Measurements from ENCODE around the gene MB.

The MB gene

GRCh38 chr22:35580351-35581022 is 36.6 kb downstream of the MB start:
- H3K27ac ChIP-seq (ENCODE audit: low read depth in 2 of 2, low read length in 2 of 2) = no peak overlapping the region

GRCh38 chr22:35578836-35579575 is 38.1 kb downstream of the MB start:
- no peak overlapping the region for H3K9ac ChIP-seq (ENCODE audit: low read depth in 1 of 2, low read length in 2 of 2)
- H3K27ac ChIP-seq (ENCODE audit: low read depth in 2 of 2, low read length in 2 of 2) = no peak overlapping the region
- peaks cover 4 to 14% of the 10 kb centered on the region in 2 donors for H3K4me1 ChIP-seq (ENCODE audit: control insufficient read depth in 2 of 2, insufficient read depth in 2 of 2, low read length in 2 of 2)
- H3K36me3 ChIP-seq (ENCODE audit: control insufficient read depth in 2 of 2, insufficient read depth in 2 of 2, low read length in 2 of 2) = no peaks in the 10 kb centered on the region
- no peaks in the 10 kb centered on the region for H3K9me3 ChIP-seq (ENCODE audit: control insufficient read depth in 2 of 2, low read length in 2 of 2)
- peaks cover 0 to 2% of the 10 kb centered on the region in 2 donors for H3K27me3 ChIP-seq (ENCODE audit: control insufficient read depth in 2 of 2, insufficient read depth in 2 of 2, low read length in 2 of 2)
- H3K4me3 ChIP-seq (ENCODE audit: low read length in 2 of 2) = no peak overlapping the region

More at GRCh38 chr22:35580351-35581022, 36.6 kb downstream of the MB start:
- no peaks in the 10 kb centered on the region for H3K9me3 ChIP-seq (ENCODE audit: control insufficient read depth in 2 of 2, low read length in 2 of 2)
- no peak overlapping the region for H3K4me3 ChIP-seq (ENCODE audit: low read length in 2 of 2)
- peaks cover 4 to 14% of the 10 kb centered on the region in 2 donors for H3K4me1 ChIP-seq (ENCODE audit: control insufficient read depth in 2 of 2, insufficient read depth in 2 of 2, low read length in 2 of 2)
- peaks cover 0 to 2% of the 10 kb centered on the region in 2 donors for H3K27me3 ChIP-seq (ENCODE audit: control insufficient read depth in 2 of 2, insufficient read depth in 2 of 2, low read length in 2 of 2)
- no peaks in the 10 kb centered on the region for H3K36me3 ChIP-seq (ENCODE audit: control insufficient read depth in 2 of 2, insufficient read depth in 2 of 2, low read length in 2 of 2)
- H3K9ac ChIP-seq (ENCODE audit: low read depth in 1 of 2, low read length in 2 of 2) = no peak overlapping the region

- H3K9me3 ChIP-seq (ENCODE audit: control insufficient read depth in 2 of 2, low read length in 2 of 2) = no peaks in the 10 kb centered on the region
- peaks cover 4 to 13% of the 10 kb centered on the region in 2 donors for H3K4me1 ChIP-seq (ENCODE audit: control insufficient read depth in 2 of 2, insufficient read depth in 2 of 2, low read length in 2 of 2)
- no peaks in the 10 kb centered on the region for H3K36me3 ChIP-seq (ENCODE audit: control insufficient read depth in 2 of 2, insufficient read depth in 2 of 2, low read length in 2 of 2)
- H3K27me3 ChIP-seq (ENCODE audit: control insufficient read depth in 2 of 2, insufficient read depth in 2 of 2, low read length in 2 of 2) = no peaks in the 10 kb centered on the region
- H3K4me3 ChIP-seq (ENCODE audit: low read length in 2 of 2) = no peak overlapping the region
- no peak overlapping the region for H3K27ac ChIP-seq (ENCODE audit: low read depth in 2 of 2, low read length in 2 of 2)
- no peak overlapping the region for H3K9ac ChIP-seq (ENCODE audit: low read depth in 1 of 2, low read length in 2 of 2)
Measured at GRCh38 chr22:35577799-35578659, 39.1 kb downstream of the MB start.

DNA sequence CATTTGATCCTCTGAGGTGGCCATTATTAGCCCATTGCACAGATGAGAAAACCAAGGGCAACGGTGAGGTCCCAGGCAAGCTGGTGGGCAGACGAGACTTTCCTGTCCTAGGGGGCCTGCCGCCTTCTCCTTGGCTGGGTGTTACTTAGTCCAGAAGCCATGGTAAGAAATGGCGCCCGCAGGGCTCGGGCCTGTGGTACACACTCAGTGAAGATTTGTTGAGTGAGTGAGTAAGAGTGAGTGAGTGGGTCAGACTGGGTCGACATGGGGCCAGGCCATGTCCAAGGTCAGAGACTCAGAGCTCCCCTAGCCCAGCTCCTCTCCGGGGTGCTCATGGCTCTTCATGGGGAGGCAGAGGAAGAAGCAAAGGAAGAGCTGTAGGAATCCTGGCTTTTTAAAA is 40.5 kb downstream of the MB start:
- Histone ChIP-seq H3K9ac (ENCODE audit: low read depth in 1 of 2, low read length in 2 of 2) (no peak overlapping the region), H3K4me1 (ENCODE audit: control insufficient read depth in 2 of 2, insufficient read depth in 2 of 2, low read length in 2 of 2) (peaks cover 0 to 7% of the 10 kb centered on the region in 2 donors), H3K27me3 (ENCODE audit: control insufficient read depth in 2 of 2, insufficient read depth in 2 of 2, low read length in 2 of 2) (no peaks in the 10 kb centered on the region), H3K36me3 (ENCODE audit: control insufficient read depth in 2 of 2, insufficient read depth in 2 of 2, low read length in 2 of 2) (no peaks in the 10 kb centered on the region), H3K4me3 (ENCODE audit: low read length in 2 of 2) (no peak overlapping the region), H3K27ac (ENCODE audit: low read depth in 2 of 2, low read length in 2 of 2) (no peak overlapping the region), H3K9me3 (ENCODE audit: control insufficient read depth in 2 of 2, low read length in 2 of 2) (no peaks in the 10 kb centered on the region)

- H3K27ac ChIP-seq (ENCODE audit: low read depth in 2 of 2, low read length in 2 of 2) = no peak overlapping the region
- no peaks in the 10 kb centered on the region for H3K9me3 ChIP-seq (ENCODE audit: control insufficient read depth in 2 of 2, low read length in 2 of 2)
- H3K27me3 ChIP-seq (ENCODE audit: control insufficient read depth in 2 of 2, insufficient read depth in 2 of 2, low read length in 2 of 2) = no peaks in the 10 kb centered on the region
- H3K36me3 ChIP-seq (ENCODE audit: control insufficient read depth in 2 of 2, insufficient read depth in 2 of 2, low read length in 2 of 2) = no peaks in the 10 kb centered on the region
- no peak overlapping the region for H3K9ac ChIP-seq (ENCODE audit: low read depth in 1 of 2, low read length in 2 of 2)
- H3K4me1 ChIP-seq (ENCODE audit: control insufficient read depth in 2 of 2, insufficient read depth in 2 of 2, low read length in 2 of 2) = peaks cover 0 to 4% of the 10 kb centered on the region in 2 donors
- H3K4me3 ChIP-seq (ENCODE audit: low read length in 2 of 2) = no peak overlapping the region
Measured at GRCh38 chr22:35575116-35575748, 41.9 kb downstream of the MB start.

- no peaks in the 10 kb centered on the region for H3K36me3 ChIP-seq (ENCODE audit: control insufficient read depth in 2 of 2, insufficient read depth in 2 of 2, low read length in 2 of 2)
- no peaks in the 10 kb centered on the region for H3K4me1 ChIP-seq (ENCODE audit: control insufficient read depth in 2 of 2, insufficient read depth in 2 of 2, low read length in 2 of 2)
- H3K9me3 ChIP-seq (ENCODE audit: control insufficient read depth in 2 of 2, low read length in 2 of 2) = no peaks in the 10 kb centered on the region
- H3K4me3 ChIP-seq (ENCODE audit: low read length in 2 of 2) = no peak overlapping the region
- no peaks in the 10 kb centered on the region for H3K27me3 ChIP-seq (ENCODE audit: control insufficient read depth in 2 of 2, insufficient read depth in 2 of 2, low read length in 2 of 2)
- H3K9ac ChIP-seq (ENCODE audit: low read depth in 1 of 2, low read length in 2 of 2) = no peak overlapping the region
- H3K27ac ChIP-seq (ENCODE audit: low read depth in 2 of 2, low read length in 2 of 2) = no peak overlapping the region
Measured at GRCh38 chr22:35572556-35572955, 44.6 kb downstream of the MB start.

DNA sequence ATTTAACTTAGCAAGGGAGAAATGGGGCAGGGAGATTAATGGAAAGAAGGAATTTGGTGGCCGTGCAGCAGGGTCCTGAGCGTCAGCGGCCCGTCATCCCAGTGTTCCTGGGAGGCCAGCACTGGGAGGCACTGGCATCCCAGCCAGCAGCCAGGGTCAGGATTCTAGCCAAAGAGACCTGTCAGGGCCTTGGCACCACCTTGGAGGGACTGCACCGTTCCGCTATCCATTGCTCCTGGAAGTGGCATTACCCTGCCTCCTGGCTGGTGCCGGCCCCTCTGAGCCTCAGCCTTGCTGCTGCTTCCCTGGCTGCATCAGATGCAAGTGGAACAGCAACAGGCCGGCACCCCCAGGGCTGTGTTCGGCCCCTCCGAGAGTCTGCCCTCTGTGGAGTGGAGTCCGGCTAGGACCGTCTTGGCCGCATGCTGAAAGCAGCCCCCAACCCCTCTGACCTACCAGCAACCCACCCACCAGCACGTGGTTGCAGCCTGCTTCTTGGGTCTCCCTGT is 46.4 kb downstream of the MB start:
- Histone ChIP-seq H3K27me3 (ENCODE audit: control insufficient read depth in 2 of 2, insufficient read depth in 2 of 2, low read length in 2 of 2) (no peaks in the 10 kb centered on the region), H3K9ac (ENCODE audit: low read depth in 1 of 2, low read length in 2 of 2) (no peak overlapping the region), H3K4me3 (ENCODE audit: low read length in 2 of 2) (no peak overlapping the region), H3K36me3 (ENCODE audit: control insufficient read depth in 2 of 2, insufficient read depth in 2 of 2, low read length in 2 of 2) (no peaks in the 10 kb centered on the region), H3K27ac (ENCODE audit: low read depth in 2 of 2, low read length in 2 of 2) (no peak overlapping the region), H3K4me1 (ENCODE audit: control insufficient read depth in 2 of 2, insufficient read depth in 2 of 2, low read length in 2 of 2) (no peaks in the 10 kb centered on the region), H3K9me3 (ENCODE audit: control insufficient read depth in 2 of 2, low read length in 2 of 2) (no peaks in the 10 kb centered on the region)

DNA sequence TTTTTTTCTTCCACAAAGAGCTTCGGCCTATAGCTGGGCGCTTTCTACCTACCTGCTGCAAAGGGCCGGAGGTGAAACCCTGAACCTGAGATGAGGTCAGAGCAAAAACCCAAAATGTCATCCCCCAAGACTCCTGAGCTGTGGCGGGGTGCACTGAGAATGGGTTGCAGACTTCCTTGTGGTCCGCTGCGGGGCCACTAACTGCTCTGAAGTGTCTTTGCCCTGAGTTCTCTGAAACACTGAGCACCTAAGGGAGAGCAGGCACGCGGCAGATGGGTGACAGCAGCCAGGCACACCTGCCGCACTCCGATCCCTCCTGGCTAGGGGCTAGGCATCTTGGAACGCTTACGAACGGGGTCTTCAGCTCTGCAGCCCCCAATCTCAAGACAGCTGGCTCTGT is 47.2 kb downstream of the MB start:
- no peaks in the 10 kb centered on the region for H3K4me1 ChIP-seq (ENCODE audit: control insufficient read depth in 2 of 2, insufficient read depth in 2 of 2, low read length in 2 of 2)
- H3K36me3 ChIP-seq (ENCODE audit: control insufficient read depth in 2 of 2, insufficient read depth in 2 of 2, low read length in 2 of 2) = no peaks in the 10 kb centered on the region
- H3K27me3 ChIP-seq (ENCODE audit: control insufficient read depth in 2 of 2, insufficient read depth in 2 of 2, low read length in 2 of 2) = no peaks in the 10 kb centered on the region
- H3K9ac ChIP-seq (ENCODE audit: low read depth in 1 of 2, low read length in 2 of 2) = no peak overlapping the region
- H3K27ac ChIP-seq (ENCODE audit: low read depth in 2 of 2, low read length in 2 of 2) = no peak overlapping the region
- no peaks in the 10 kb centered on the region for H3K9me3 ChIP-seq (ENCODE audit: control insufficient read depth in 2 of 2, low read length in 2 of 2)
- H3K4me3 ChIP-seq (ENCODE audit: low read length in 2 of 2) = no peak overlapping the region

GRCh38 chr22:35568751-35569739 is 48.1 kb downstream of the MB start:
- Histone ChIP-seq H3K36me3 (ENCODE audit: control insufficient read depth in 2 of 2, insufficient read depth in 2 of 2, low read length in 2 of 2) (no peaks in the 10 kb centered on the region), H3K27ac (ENCODE audit: low read depth in 2 of 2, low read length in 2 of 2) (no peak overlapping the region), H3K9me3 (ENCODE audit: control insufficient read depth in 2 of 2, low read length in 2 of 2) (no peaks in the 10 kb centered on the region), H3K9ac (ENCODE audit: low read depth in 1 of 2, low read length in 2 of 2) (no peak overlapping the region), H3K4me3 (ENCODE audit: low read length in 2 of 2) (no peak overlapping the region), H3K27me3 (ENCODE audit: control insufficient read depth in 2 of 2, insufficient read depth in 2 of 2, low read length in 2 of 2) (no peaks in the 10 kb centered on the region), H3K4me1 (ENCODE audit: control insufficient read depth in 2 of 2, insufficient read depth in 2 of 2, low read length in 2 of 2) (no peaks in the 10 kb centered on the region)

Data from mucosa of rectum (tissue), 2 donors.